GM12864 (cell line): ENCODE results near the gene RNF138.

Experiments used
- DNase-seq: peaks from one replicate; pipeline ENCODE4 v3.0.0-alpha.2; 2011; ENCODE audit warnings: low read depth
- H3K4me3 ChIP-seq: 2 replicates; pipeline ENCODE4 v1.5.1; 2011; ENCODE audit warnings: mild to moderate bottlenecking, low read depth, low read length, control low read depth
- CTCF ChIP-seq: IDR thresholded peaks from 2 replicates; pipeline ENCODE4 v1.5.1; 2011; ENCODE audit warnings: low read depth, mild to moderate bottlenecking, moderate library complexity, low read length, control low read depth, inconsistent platforms; ENCODE audit errors: missing control alignments

Gene RNF138

DNA sequence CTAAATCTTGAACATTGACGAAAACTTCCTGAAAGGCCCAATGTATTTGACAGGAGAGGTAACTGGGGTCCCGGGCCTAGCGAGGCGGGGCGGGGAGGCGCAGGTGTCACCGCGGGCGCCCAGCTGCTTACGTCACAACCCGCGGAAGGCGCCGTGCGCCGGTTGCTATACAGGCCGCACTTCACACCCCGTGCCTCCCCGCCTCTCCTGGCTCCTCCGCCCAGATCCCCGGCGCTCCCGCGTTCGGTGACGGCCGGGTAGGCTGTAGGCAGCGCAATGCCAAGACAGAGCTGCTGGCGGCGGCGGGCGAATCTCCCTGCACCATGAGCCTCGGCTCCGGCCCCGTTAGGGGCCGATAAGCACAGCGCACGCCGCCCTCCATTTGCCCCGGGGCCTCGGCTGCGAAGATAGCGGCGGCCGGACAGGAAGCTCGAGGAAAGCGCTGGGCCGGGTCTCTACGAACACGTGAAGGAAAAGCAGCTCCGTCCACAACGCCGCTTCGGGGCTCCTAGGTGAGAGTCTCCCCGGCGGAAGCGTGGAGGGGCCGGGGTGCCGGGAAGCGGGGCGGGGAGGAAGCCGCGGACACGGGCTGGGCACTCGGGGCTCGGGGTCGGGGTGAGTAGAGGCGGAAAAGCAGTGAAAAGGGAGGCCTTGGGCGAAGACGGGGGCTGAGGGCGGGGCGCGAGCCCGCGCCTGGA lies at the start of gene RNF138:
Gene RNF138 (plus strand): TSS at position 151 of the 698 bp plus-strand sequence. CDS start 903 bp downstream, outside the sequence.
- no peak for TF ChIP-seq CTCF
- peak; percentile 68 for DNase-seq
- H3K4me3 ChIP-seq: peak within 1 kb of the TSS; percentile 95

- no peak for DNase-seq
- TF ChIP-seq CTCF: no peak
- no peak overlapping the region for H3K4me3 ChIP-seq
Observed at GRCh38 chr18:32042337-32042736, 49.3 kb upstream of the RNF138 start.

- no peak for DNase-seq
- no peak for TF ChIP-seq CTCF
- H3K4me3 ChIP-seq: no peak overlapping the region
Observed at GRCh38 chr18:32048507-32049091, 43.1 kb upstream of the RNF138 start.

GRCh38 chr18:32049393-32050171 lies 42.1 kb upstream of the RNF138 start:
- no peak overlapping the region for H3K4me3 ChIP-seq
- no peak for TF ChIP-seq CTCF
- DNase-seq: no peak

- DNase-seq: no peak
- H3K4me3 ChIP-seq: no peak overlapping the region
- no peak for TF ChIP-seq CTCF
Observed at GRCh38 chr18:32056613-32057358, 34.9 kb upstream of the RNF138 start.

DNA sequence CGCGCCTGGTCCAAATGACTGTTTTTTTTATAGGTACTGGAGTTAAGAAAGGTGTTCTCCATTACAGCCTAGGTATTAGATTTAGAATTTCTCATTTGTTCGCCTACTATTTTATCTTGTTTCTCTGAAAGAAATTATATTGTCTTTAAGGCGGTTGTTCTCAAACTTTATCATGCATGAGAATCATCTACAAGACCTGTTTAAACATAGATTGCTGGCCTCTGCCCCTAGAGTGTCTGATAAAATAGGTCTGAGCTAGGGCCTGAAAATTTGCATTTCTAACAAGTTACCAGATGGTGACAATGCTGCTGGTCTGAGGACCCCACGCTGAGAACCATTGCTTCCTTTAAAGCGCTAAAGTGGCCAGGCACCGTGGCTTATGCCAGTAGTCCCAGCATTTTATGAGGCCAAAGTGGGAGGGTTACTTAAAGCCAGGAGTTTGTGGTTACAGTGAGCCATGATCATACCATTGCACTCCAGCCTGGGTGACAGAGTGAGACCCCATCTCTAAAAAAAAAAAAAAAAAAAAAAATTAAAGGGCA lies 34.0 kb upstream of the RNF138 start:
- no peak overlapping the region for H3K4me3 ChIP-seq
- TF ChIP-seq CTCF: no peak
- no peak for DNase-seq
